Neural progenitor cell (in vitro differentiated cells): ENCODE measurements around the gene RIPOR3. TPM values are rescaled to one million over a fixed set of nuclear protein-coding genes. Genes with fewer than 3 reads are reported as not detected.
A peak's percentile ranks its signal among the peaks of the same experiment; 100 is the strongest.

Experiments
- DNase-seq: peaks from one replicate; pipeline ENCODE4 v3.0.0-alpha.2; 2016; ENCODE audit warnings: low spot score
- H2AFZ ChIP-seq: fragments of 200-600 bp; sonication (generic); replicated peaks from 2 replicates; pipeline ENCODE4 v1.6.1; 2016; ENCODE audit warnings: antibody characterized with exemption
- H3F3A ChIP-seq: fragments of 200-600 bp; sonication (generic); 2 replicates; pipeline ENCODE4 v1.6.1; 2016; ENCODE audit warnings: antibody characterized with exemption, low read depth
- H3K27ac ChIP-seq: fragments of 200-600 bp; sonication (generic); 2 replicates; pipeline ENCODE4 v1.5.1; 2016; ENCODE audit warnings: mild to moderate bottlenecking
- H3K27me3 ChIP-seq: fragments of 200-600 bp; sonication (generic); 2 replicates; pipeline ENCODE4 v1.6.1; 2016; ENCODE audit warnings: mild to moderate bottlenecking, moderate library complexity
- H3K36me3 ChIP-seq: fragments of 200-600 bp; sonication (generic); 2 replicates; pipeline ENCODE4 v1.5.1; 2016
- H3K4me1 ChIP-seq: fragments of 200-600 bp; sonication (generic); 2 replicates; pipeline ENCODE4 v1.6.1; 2016; ENCODE audit warnings: mixed run types
- H3K4me2 ChIP-seq: fragments of 200-600 bp; sonication (generic); 2 replicates; pipeline ENCODE4 v1.6.1; 2016
- H3K4me3 ChIP-seq: fragments of 200-600 bp; sonication (generic); 2 replicates; pipeline ENCODE4 v1.5.1; 2016
- H3K79me2 ChIP-seq: fragments of 200-600 bp; sonication (generic); 2 replicates; pipeline ENCODE4 v1.6.1; 2016; ENCODE audit warnings: low read depth
- H3K9ac ChIP-seq: fragments of 200-600 bp; sonication (generic); 2 replicates; pipeline ENCODE4 v1.6.1; 2016
- H3K9me3 ChIP-seq: fragments of 200-600 bp; sonication (generic); 2 replicates; pipeline ENCODE4 v1.5.1; 2016; ENCODE audit warnings: low read depth
- H4K20me1 ChIP-seq: fragments of 200-600 bp; sonication (generic); 2 replicates; pipeline ENCODE4 v1.6.1; 2016; ENCODE audit warnings: low read depth
- H3K27ac Mint-ChIP-seq: 3 replicates; pipeline ENCODE4 v1.8.0; 2021; ENCODE audit warnings: mixed read lengths
- H3K27me3 Mint-ChIP-seq: 2 replicates; pipeline ENCODE4 v1.8.0; 2022; ENCODE audit warnings: low read depth, mild to moderate bottlenecking, inconsistent platforms, moderate library complexity, mixed read lengths; ENCODE audit not compliant: insufficient read depth
- H3K36me3 Mint-ChIP-seq: 3 replicates; pipeline ENCODE4 v1.8.0; 2021; ENCODE audit warnings: mixed read lengths
- H3K4me1 Mint-ChIP-seq: 3 replicates; pipeline ENCODE4 v1.8.0; 2021; ENCODE audit warnings: mixed read lengths
- H3K4me3 Mint-ChIP-seq: 3 replicates; pipeline ENCODE4 v1.8.0; 2021; ENCODE audit warnings: mild to moderate bottlenecking, moderate library complexity, mixed read lengths
- H3K9me3 Mint-ChIP-seq: 3 replicates; pipeline ENCODE4 v1.8.0; 2020; ENCODE audit warnings: mixed read lengths
- EZH2 ChIP-seq: fragments of 200-600 bp; sonication (generic); IDR thresholded peaks from 2 replicates; pipeline ENCODE4 v1.6.1; 2017; ENCODE audit warnings: antibody characterized with exemption, mild to moderate bottlenecking, moderate library complexity
- EZH2phosphoT487 ChIP-seq: fragments of 200-600 bp; sonication (generic); IDR thresholded peaks from 2 replicates; pipeline ENCODE4 v1.6.1; 2017; ENCODE audit warnings: antibody characterized with exemption
- total RNA-seq: library from RNA; depleted of rRNA; stranded (reverse); fragments of >200 nt; gene quantifications from 2 replicates; pipeline ENCODE4 v1.2.3, GENCODE V29; 2015; ENCODE audit warnings: low replicate concordance
- TF ChIP-seq, protein P1 (sequence below): fragments of 200-600 bp; sonication (generic); IDR thresholded peaks from 2 replicates; pipeline ENCODE4 v1.5.1; 2017; ENCODE audit warnings: antibody characterized with exemption, mild to moderate bottlenecking

The RIPOR3 gene
- total RNA-seq, 1 donor from 2014 or later = 1.2 TPM

DNA sequence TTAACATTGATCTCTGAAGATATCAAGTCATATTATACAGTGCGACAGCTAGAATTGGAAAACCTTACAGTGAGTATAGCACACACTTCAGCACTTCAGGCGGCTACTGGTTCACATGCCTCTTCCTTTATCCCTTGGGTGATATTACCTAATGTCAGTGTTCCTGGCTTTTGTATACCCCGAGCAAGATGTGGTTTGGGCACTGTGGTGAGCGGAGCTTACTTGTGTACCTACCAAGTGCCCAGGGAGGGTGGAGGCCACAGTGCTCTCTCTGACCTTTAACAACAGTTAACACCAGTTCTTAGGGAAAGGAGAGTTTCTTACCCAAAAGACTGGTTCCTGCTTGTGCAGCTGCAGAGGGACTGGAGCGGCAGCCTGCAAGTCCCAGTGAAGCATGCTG, 116.8 kb downstream of the RIPOR3 start:
- Histone ChIP-seq H4K20me1 (peaks cover 15% of the 10 kb centered on the region), H3K4me2 (no peak overlapping the region), H3K36me3 (no peaks in the 10 kb centered on the region), H2AFZ (no peak overlapping the region), H3K79me2 (no peaks in the 10 kb centered on the region), H3K27ac (no peak overlapping the region), H3K9me3 (no peaks in the 10 kb centered on the region), H3K9ac (no peak overlapping the region), H3K4me1 (no peaks in the 10 kb centered on the region), H3F3A (peaks cover 4% of the 10 kb centered on the region), H3K27me3 (no peaks in the 10 kb centered on the region), H3K4me3 (no peak overlapping the region)
- H3K27me3 Mint-ChIP-seq = peaks cover 4% of the 10 kb centered on the region
- TF ChIP-seq, protein P1, sequence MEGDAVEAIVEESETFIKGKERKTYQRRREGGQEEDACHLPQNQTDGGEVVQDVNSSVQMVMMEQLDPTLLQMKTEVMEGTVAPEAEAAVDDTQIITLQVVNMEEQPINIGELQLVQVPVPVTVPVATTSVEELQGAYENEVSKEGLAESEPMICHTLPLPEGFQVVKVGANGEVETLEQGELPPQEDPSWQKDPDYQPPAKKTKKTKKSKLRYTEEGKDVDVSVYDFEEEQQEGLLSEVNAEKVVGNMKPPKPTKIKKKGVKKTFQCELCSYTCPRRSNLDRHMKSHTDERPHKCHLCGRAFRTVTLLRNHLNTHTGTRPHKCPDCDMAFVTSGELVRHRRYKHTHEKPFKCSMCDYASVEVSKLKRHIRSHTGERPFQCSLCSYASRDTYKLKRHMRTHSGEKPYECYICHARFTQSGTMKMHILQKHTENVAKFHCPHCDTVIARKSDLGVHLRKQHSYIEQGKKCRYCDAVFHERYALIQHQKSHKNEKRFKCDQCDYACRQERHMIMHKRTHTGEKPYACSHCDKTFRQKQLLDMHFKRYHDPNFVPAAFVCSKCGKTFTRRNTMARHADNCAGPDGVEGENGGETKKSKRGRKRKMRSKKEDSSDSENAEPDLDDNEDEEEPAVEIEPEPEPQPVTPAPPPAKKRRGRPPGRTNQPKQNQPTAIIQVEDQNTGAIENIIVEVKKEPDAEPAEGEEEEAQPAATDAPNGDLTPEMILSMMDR = no peak
- TF ChIP-seq EZH2 (no peak), EZH2phosphoT487 (no peak)
- H3K4me1 Mint-ChIP-seq = peaks cover 27% of the 10 kb centered on the region
- DNase-seq = no peak
- H3K9me3 Mint-ChIP-seq = no peaks in the 10 kb centered on the region
- no peak overlapping the region for H3K4me3 Mint-ChIP-seq
- no peak overlapping the region for H3K27ac Mint-ChIP-seq
- H3K36me3 Mint-ChIP-seq = peaks cover 15% of the 10 kb centered on the region

DNA sequence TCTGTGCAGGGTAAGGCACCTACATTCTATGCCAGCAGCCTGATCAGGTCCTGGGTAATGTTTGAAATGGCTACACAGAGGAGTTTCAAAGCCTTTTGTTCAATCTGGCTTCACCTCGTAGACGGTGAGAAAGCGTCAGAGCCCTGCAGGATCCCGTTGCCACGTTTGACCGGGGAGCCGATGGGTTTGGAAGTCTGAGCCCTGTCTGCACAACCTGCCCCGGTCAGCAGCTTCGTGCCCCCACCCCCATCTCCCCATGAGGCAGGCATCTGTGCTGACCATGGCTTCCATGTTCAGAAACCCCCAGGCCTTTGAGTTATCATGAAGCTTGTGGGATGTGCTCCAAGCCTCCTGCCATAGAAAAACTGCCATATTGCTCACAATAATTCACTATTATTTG, 117.2 kb downstream of the RIPOR3 start:
- H2AFZ ChIP-seq = no peak overlapping the region
- H3K4me1 Mint-ChIP-seq = peaks cover 27% of the 10 kb centered on the region
- peaks cover 4% of the 10 kb centered on the region for H3F3A ChIP-seq
- H3K4me2 ChIP-seq = no peak overlapping the region
- H4K20me1 ChIP-seq = peaks cover 15% of the 10 kb centered on the region
- no peaks in the 10 kb centered on the region for H3K79me2 ChIP-seq
- H3K9me3 Mint-ChIP-seq = no peaks in the 10 kb centered on the region
- DNase-seq = no peak
- no peak overlapping the region for H3K27ac ChIP-seq
- H3K36me3 ChIP-seq = no peaks in the 10 kb centered on the region
- no peak overlapping the region for H3K27ac Mint-ChIP-seq
- H3K9ac ChIP-seq = no peak overlapping the region
- no peaks in the 10 kb centered on the region for H3K27me3 ChIP-seq
- no peaks in the 10 kb centered on the region for H3K4me1 ChIP-seq
- H3K4me3 Mint-ChIP-seq = no peak overlapping the region
- peaks cover 14% of the 10 kb centered on the region for H3K36me3 Mint-ChIP-seq
- peaks cover 4% of the 10 kb centered on the region for H3K27me3 Mint-ChIP-seq
- no peaks in the 10 kb centered on the region for H3K9me3 ChIP-seq
- no peak overlapping the region for H3K4me3 ChIP-seq
- TF ChIP-seq EZH2phosphoT487 (no peak), EZH2 (no peak)
- TF ChIP-seq, protein P1 = no peak

DNA sequence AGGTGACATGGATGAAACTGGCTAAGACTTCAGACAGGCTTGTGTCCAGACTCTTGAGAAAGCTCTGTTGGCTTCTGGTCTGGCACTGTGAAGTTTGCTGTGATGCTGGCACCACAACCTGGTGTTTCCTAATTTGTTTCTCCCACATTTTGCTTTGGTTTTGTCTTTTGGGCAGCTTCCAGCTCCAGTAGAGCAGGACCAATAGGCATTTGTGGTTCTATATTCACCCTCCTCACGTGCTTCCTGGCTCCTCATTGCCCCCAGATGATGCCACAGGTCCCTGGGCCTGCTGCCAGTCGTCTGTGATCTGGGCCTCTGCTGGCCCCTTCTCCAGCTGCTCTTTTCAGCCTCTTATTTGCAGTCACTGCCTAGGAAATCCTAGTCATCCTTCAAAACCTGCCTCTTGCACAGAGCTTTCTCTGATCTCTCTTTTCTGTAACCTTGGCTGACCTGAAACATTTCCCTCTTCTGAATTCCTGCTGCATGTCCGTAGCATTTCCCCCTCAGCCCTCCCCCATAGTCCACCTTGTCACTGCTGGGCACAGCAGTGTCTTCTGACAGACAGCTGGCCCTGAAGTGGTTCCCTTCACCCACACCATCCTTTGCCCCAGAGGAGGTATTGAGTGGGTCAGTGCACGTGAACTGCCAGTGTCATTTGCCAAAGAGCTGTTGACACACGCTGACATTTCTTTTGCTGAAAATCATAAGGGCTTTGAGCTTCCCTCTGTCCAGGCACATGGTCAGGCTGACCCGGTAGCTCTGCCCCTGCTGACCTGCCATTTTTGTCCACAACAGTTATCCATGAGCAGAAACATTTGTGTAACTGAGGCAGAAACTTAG, 118.2 kb downstream of the RIPOR3 start:
- TF ChIP-seq, protein P1 = no peak
- TF ChIP-seq EZH2 (no peak), EZH2phosphoT487 (no peak)
- no peaks in the 10 kb centered on the region for H3K79me2 ChIP-seq
- H3K4me1 ChIP-seq = no peaks in the 10 kb centered on the region
- H3K9ac ChIP-seq = no peak overlapping the region
- no peak overlapping the region for H3K4me3 ChIP-seq
- H3K27me3 Mint-ChIP-seq = peaks cover 4% of the 10 kb centered on the region
- H3K9me3 ChIP-seq = no peaks in the 10 kb centered on the region
- peak overlapping the region; percentile 48 for H3K4me3 Mint-ChIP-seq
- no peak overlapping the region for H3K27ac ChIP-seq
- no peaks in the 10 kb centered on the region for H3K36me3 ChIP-seq
- no peak overlapping the region for H3K4me2 ChIP-seq
- H3K27ac Mint-ChIP-seq = peak overlapping the region; percentile 62
- H3F3A ChIP-seq = peaks cover 4% of the 10 kb centered on the region
- H4K20me1 ChIP-seq = peaks cover 15% of the 10 kb centered on the region
- H3K36me3 Mint-ChIP-seq = peaks cover 19% of the 10 kb centered on the region
- peaks cover 27% of the 10 kb centered on the region for H3K4me1 Mint-ChIP-seq
- no peaks in the 10 kb centered on the region for H3K27me3 ChIP-seq
- H2AFZ ChIP-seq = no peak overlapping the region
- DNase-seq = no peak
- no peaks in the 10 kb centered on the region for H3K9me3 Mint-ChIP-seq
